Body of pancreas (tissue), 4 donors: ENCODE measurements around the gene ATP11A. TPM values are rescaled to one million over a fixed set of nuclear protein-coding genes. Genes with fewer than 3 reads are reported as not detected.
A peak's percentile ranks its signal among the peaks of the same experiment; 100 is the strongest.

Source experiments
- ATAC-seq: fragments of 150-250 bp; one replicate; pipeline ENCODE4 v1.9.1; 2016
- DNase-seq, 4 donors: peaks; one replicate each; pipeline ENCODE4 v3.0.0-alpha.2; 2019
- H3K27ac ChIP-seq, 4 donors: fragments of 200-600 bp; sonication (generic); 1 replicate in 3 of 4; 2 replicates in 1 of 4; pipeline versions ENCODE4 v1.5.1 to v1.6.1; 2016 to 2019; ENCODE audit warnings: mild to moderate bottlenecking in 1 of 4, mixed read lengths in 1 of 4, moderate library complexity in 1 of 4
- H3K27me3 ChIP-seq, 2 donors: fragments of 200-600 bp; sonication (generic); one replicate each; pipeline ENCODE4 v1.6.0; 2016; ENCODE audit warnings: mild to moderate bottlenecking in 1 of 2
- H3K36me3 ChIP-seq, 2 donors: fragments of 200-600 bp; sonication (generic); replicated peaks in 1 of 2; 2 replicates each; pipeline ENCODE4 v1.5.1; 2016; ENCODE audit warnings: low read depth in 2 of 2; ENCODE audit not compliant: insufficient read depth in 1 of 2
- H3K4me1 ChIP-seq: fragments of 200-600 bp; sonication (generic); one replicate; pipeline ENCODE4 v1.6.0; 2016
- H3K4me3 ChIP-seq, 2 donors: fragments of 200-600 bp; sonication (generic); 1 replicate in 1 of 2; 2 replicates in 1 of 2; pipeline ENCODE4 v1.5.1; 2016 to 2019
- H3K9me3 ChIP-seq, 3 donors: fragments of 200-600 bp; sonication (generic); 1 replicate in 2 of 3; 2 replicates in 1 of 3; pipeline ENCODE4 v1.5.1; 2016
- POLR2A ChIP-seq, 3 donors: fragments of 450-650 bp; IDR thresholded peaks; one replicate each; pipeline ENCODE4 v1.6.1; 2016; ENCODE audit warnings: antibody characterized with exemption in 3 of 3, mild to moderate bottlenecking in 2 of 3
- WGBS, 2 donors: methylation state at CpG; one replicate each; pipeline ENCODE4 v1.1.5; 2017; 5-methylcytosine and 5-hydroxymethylcytosine counted together
- intact Hi-C: fragments of 100-400 bp; cut with DNase I; formaldehyde crosslinking; loops from one replicate; pipeline ENCODE4 v1.15.1; 2023
- total RNA-seq, 2 donors: library from RNA; depleted of rRNA; stranded (reverse); fragments of >200 nt; gene quantifications; one replicate each; pipeline ENCODE4 v1.1.0, GENCODE V29; 2016
- TF ChIP-seq, protein P1 (sequence below), 7 experiments: fragments of 450-650 bp in 4 of 7; fragments of 200-600 bp in 3 of 7; sonication (generic) in 3 of 7; IDR thresholded peaks; one replicate each; pipeline ENCODE4 v1.5.1; 2016 to 2019; ENCODE audit warnings: antibody characterized with exemption in 7 of 7

The ATP11A gene
- total RNA-seq, 2 donors from 2014 or later: 24.1 to 33.9 TPM

DNA sequence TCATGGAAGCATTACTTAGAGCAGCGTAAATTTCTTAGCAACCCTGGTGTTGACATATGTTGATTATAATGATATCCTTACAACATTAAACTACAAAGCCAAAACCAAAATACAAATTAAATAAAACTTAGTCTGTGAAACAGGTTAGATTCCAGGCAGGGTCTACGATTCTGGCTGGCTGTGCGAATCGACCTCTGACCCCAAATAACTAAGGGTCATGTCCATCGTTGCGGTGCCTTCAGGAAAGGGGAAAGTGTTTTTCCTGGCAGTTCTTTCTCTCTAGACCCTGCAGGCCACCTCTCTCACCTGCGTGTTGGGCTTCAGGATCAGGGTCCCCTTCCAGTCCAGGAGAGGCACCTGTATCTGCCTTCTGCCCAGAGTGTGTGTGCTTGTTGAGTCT, 66.2 kb downstream of the ATP11A start:
- intact Hi-C loops: no loop called here
- DNase-seq (no peak), ATAC-seq (no peak)
- Histone ChIP-seq H3K27ac (peak overlapping the region in 1 of 4 donors; percentile 64), H3K9me3 (no peaks in the 10 kb centered on the region), H3K27me3 (no peaks in the 10 kb centered on the region), H3K36me3 (no peaks in the 10 kb centered on the region), H3K4me3 (no peak overlapping the region), H3K4me1 (peaks cover 13% of the 10 kb centered on the region)
- TF ChIP-seq, protein P1, sequence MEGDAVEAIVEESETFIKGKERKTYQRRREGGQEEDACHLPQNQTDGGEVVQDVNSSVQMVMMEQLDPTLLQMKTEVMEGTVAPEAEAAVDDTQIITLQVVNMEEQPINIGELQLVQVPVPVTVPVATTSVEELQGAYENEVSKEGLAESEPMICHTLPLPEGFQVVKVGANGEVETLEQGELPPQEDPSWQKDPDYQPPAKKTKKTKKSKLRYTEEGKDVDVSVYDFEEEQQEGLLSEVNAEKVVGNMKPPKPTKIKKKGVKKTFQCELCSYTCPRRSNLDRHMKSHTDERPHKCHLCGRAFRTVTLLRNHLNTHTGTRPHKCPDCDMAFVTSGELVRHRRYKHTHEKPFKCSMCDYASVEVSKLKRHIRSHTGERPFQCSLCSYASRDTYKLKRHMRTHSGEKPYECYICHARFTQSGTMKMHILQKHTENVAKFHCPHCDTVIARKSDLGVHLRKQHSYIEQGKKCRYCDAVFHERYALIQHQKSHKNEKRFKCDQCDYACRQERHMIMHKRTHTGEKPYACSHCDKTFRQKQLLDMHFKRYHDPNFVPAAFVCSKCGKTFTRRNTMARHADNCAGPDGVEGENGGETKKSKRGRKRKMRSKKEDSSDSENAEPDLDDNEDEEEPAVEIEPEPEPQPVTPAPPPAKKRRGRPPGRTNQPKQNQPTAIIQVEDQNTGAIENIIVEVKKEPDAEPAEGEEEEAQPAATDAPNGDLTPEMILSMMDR (IDR thresholded peaks at IDR 0.05): no peak
- TF ChIP-seq POLR2A (IDR thresholded peaks at IDR 0.05): no peak
- 95 to 98% methylated on average over 7 of the region's 7 CpGs for WGBS, 2 donors

DNA sequence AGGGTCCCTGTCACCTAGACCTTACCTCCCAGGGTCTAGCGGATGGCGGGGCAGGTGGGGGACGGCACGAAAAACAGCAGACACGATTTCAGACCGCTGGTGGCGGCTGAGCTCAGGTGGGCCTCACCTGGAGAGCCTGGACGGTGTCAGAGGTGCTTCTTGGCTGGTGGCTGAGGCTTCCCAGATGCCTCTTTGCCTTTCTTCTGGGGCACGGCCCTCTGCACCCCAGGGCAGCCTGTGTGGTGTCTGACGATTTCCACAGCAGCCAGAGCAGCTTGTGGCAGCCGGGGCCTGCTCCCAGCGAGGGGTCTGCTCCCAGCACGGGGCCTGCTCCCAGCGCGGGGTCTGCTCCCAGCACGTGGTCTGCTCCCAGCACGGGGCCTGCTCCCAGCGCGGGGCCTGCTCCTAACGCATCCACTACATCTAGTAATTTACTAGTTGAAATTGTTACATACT, 66.7 kb downstream of the ATP11A start:
- no peaks in the 10 kb centered on the region for H3K9me3 ChIP-seq
- peak overlapping the region in 2 of 4 donors; percentile 16 to 64 for H3K27ac ChIP-seq
- WGBS, 2 donors: 91 to 92% methylated on average over 18 to 20 of the region's 20 CpGs
- TF ChIP-seq, protein P1 (IDR thresholded peaks at IDR 0.05): no peak
- no peak for TF ChIP-seq POLR2A (IDR thresholded peaks at IDR 0.05)
- H3K36me3 ChIP-seq: no peaks in the 10 kb centered on the region
- no peak overlapping the region for H3K4me3 ChIP-seq
- ATAC-seq: no peak
- peaks cover 13% of the 10 kb centered on the region for H3K4me1 ChIP-seq
- intact Hi-C loops: no loop called here
- no peaks in the 10 kb centered on the region for H3K27me3 ChIP-seq
- DNase-seq: no peak

DNA sequence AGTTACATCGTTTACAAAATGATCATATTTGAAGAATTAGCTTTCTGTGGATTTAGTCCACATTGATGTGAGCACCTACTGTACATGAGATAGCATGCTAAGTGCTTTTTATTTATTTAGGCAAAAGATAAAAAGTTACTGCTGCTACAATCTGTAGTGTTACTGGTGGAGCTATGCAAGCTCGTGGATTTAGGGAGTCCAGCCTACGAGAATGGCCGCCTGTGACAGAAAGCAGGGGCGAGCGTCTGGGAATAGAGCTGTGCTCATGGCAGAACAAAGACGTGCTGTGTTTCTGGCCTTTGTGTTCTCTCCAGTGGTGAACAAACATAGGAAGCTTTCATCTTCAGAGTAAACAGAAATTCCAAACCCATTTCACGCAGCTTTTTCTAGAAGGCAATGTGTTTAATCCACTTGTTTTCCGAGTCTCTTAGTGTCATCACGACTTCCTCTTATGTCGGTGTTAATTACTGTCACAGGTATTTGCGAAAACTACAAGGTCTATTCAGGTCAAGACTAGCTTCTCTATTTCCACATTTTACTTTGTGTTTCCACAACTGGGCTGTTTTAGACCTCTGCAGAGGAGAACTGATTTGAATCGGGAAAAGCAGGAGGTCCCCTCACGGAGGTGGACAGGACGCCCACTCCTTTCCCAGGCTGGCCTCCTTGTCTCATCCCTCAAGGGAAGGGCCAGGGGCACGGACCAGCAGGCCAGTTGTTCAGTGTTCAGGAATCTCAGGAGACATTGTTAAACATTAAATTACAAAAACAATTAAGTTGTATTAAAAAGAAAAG, 67.3 kb downstream of the ATP11A start:
- WGBS, 2 donors: 42 to 67% methylated on average over 16 of the region's 16 CpGs
- Histone ChIP-seq H3K4me1 (peaks cover 13% of the 10 kb centered on the region), H3K27me3 (no peaks in the 10 kb centered on the region), H3K27ac (peak overlapping the region in 2 of 4 donors; percentile 16 to 64), H3K36me3 (no peaks in the 10 kb centered on the region), H3K9me3 (no peaks in the 10 kb centered on the region), H3K4me3 (no peak overlapping the region)
- intact Hi-C loops: no loop called here
- DNase-seq (no peak), ATAC-seq (peak; percentile 24)
- TF ChIP-seq POLR2A (IDR thresholded peaks at IDR 0.05): no peak
- TF ChIP-seq, protein P1 (IDR thresholded peaks at IDR 0.05): no peak

DNA sequence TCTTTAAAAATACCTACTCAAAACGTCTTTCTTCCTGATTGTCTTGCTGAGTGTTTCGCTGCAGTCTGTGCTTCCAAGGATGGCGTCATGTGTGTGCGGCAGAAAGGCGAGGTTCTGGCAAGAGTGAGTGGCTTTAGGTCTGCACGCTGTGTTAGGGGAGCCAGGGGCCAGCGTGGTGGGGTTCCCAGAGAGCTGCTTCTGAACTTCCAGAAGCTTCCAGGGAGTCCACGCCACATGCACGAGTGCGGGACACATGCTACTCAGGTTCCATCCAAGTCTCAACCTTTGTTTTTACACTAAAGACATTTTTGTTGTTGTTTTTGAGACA, 67.9 kb downstream of the ATP11A start:
- DNase-seq: no peak
- intact Hi-C loops: no loop called here

More for the DNA sequence above, 67.9 kb downstream of the ATP11A start:
- WGBS, 2 donors: 86 to 88% methylated on average over 10 of the region's 10 CpGs
- ATAC-seq: no peak
- peak overlapping the region in 2 of 4 donors; percentile 16 to 64 for H3K27ac ChIP-seq
- H3K36me3 ChIP-seq: no peaks in the 10 kb centered on the region
- no peak overlapping the region for H3K4me3 ChIP-seq
- H3K9me3 ChIP-seq: no peaks in the 10 kb centered on the region
- TF ChIP-seq, protein P1 (IDR thresholded peaks at IDR 0.05): no peak
- TF ChIP-seq POLR2A (IDR thresholded peaks at IDR 0.05): no peak
- no peaks in the 10 kb centered on the region for H3K27me3 ChIP-seq
- H3K4me1 ChIP-seq: peaks cover 13% of the 10 kb centered on the region
